HEK293 (cell line): ENCODE measurements around the gene RRBP1.

Source experiments
- CTCF ChIP-seq: fragments of 450-650 bp; formaldehyde crosslinking; IDR thresholded peaks from 2 replicates; pipeline ENCODE4 v1.5.1; 2016; ENCODE audit warnings: missing biosample characterization, missing genetic modification characterization
- ZNF24 ChIP-seq: fragments of 450-650 bp; formaldehyde crosslinking; IDR thresholded peaks from 2 replicates; pipeline ENCODE4 v1.5.1; 2016; ENCODE audit warnings: missing biosample characterization, missing genetic modification characterization

- no peak for TF ChIP-seq CTCF (tag by site-specific recombination)
- TF ChIP-seq ZNF24 (tag by site-specific recombination): no peak
These were observed 38.7 kb upstream of the RRBP1 start for GRCh38 chr20:17720755-17721154.
